IMR-90 (cell line): ENCODE measurements around the gene DYSF. TPM values are rescaled to one million over a fixed set of nuclear protein-coding genes. Genes with fewer than 3 reads are reported as not detected.

ENCODE experiments used
- ATAC-seq: fragments of 200-7000 bp; cut with Tn5 transposase; 2 replicates; pipeline ENCODE4 v1.9.1; 2020; ENCODE audit warnings: low read depth, mild to moderate bottlenecking, moderate library complexity
- BruUV-seq: library from RNA; stranded (reverse); fragments of 400-500 nt; replicated peaks from 2 replicates; lab custom pipeline; 2021; lab: Mats Ljungman, UMichigan
- CTCF ChIA-PET: fragments of 300-600 bp; formaldehyde crosslinking; extraction: SDS; loops from one replicate; lab custom pipeline; 2021; ENCODE audit warnings: antibody characterized with exemption; lab: Yijun Ruan, JAX
- POLR2A ChIA-PET: fragments of 300-600 bp; sonication (Branson Sonifier 250); formaldehyde crosslinking; loops from one replicate; lab custom pipeline; 2022; ENCODE audit warnings: antibody characterized with exemption; ENCODE audit not compliant: unreplicated experiment; lab: Charles Lee
- DNase-seq: peaks from one replicate; pipeline ENCODE4 v3.0.0; 2013
- H2AFZ ChIP-seq: replicated peaks from 2 replicates; pipeline ENCODE3; 2013; ENCODE audit warnings: low read length, mild to moderate bottlenecking; ENCODE audit not compliant: poor library complexity
- H2AK5ac ChIP-seq: 2 replicates; pipeline ENCODE4 v1.6.1; 2013; ENCODE audit warnings: low read depth, low read length, inconsistent platforms
- H2AK9ac ChIP-seq: replicated peaks from 2 replicates; pipeline ENCODE3; 2013; ENCODE audit warnings: mild to moderate bottlenecking, low read depth, low read length, moderate library complexity; ENCODE audit not compliant: poor library complexity
- H2BK120ac ChIP-seq: 2 replicates; pipeline ENCODE4 v1.6.1; 2013; ENCODE audit warnings: low read depth, low read length, inconsistent platforms
- H2BK15ac ChIP-seq: 3 replicates; pipeline ENCODE4 v1.6.1; 2013; ENCODE audit warnings: low read depth, low read length, inconsistent platforms
- H2BK20ac ChIP-seq: 2 replicates; pipeline ENCODE4 v1.6.1; 2013; ENCODE audit warnings: low read depth, mild to moderate bottlenecking, inconsistent platforms, low read length, moderate library complexity
- H2BK5ac ChIP-seq: 2 replicates; pipeline ENCODE4 v1.6.1; 2013; ENCODE audit warnings: mild to moderate bottlenecking, low read depth, low read length, inconsistent platforms; ENCODE audit not compliant: poor library complexity, severe bottlenecking
- H3K14ac ChIP-seq: replicated peaks from 2 replicates; pipeline ENCODE4 v1.6.1; 2013; ENCODE audit warnings: low read depth, low read length, inconsistent platforms
- H3K18ac ChIP-seq: 2 replicates; pipeline ENCODE4 v1.6.1; 2013; ENCODE audit warnings: low read depth, low read length, control low read depth
- H3K23ac ChIP-seq: 2 replicates; pipeline ENCODE4 v1.6.1; 2013; ENCODE audit warnings: low read depth, low read length, inconsistent platforms
- H3K27ac ChIP-seq: 2 replicates; pipeline ENCODE4 v1.5.1; 2013; ENCODE audit warnings: mild to moderate bottlenecking, control low read depth, low read length; ENCODE audit not compliant: insufficient read depth
- H3K27me3 ChIP-seq: 2 replicates; pipeline ENCODE4 v1.6.1; 2013; ENCODE audit warnings: low read length; ENCODE audit not compliant: control insufficient read depth, insufficient read depth
- H3K36me3 ChIP-seq: 2 replicates; pipeline ENCODE4 v1.6.1; 2013; ENCODE audit warnings: low read length, mixed read lengths; ENCODE audit not compliant: control insufficient read depth, insufficient read depth
- H3K4ac ChIP-seq: 2 replicates; pipeline ENCODE4 v1.6.1; 2013; ENCODE audit warnings: low read depth, low read length, inconsistent platforms
- H3K4me1 ChIP-seq: 2 replicates; pipeline ENCODE4 v1.6.1; 2013; ENCODE audit warnings: low read length, mixed read lengths; ENCODE audit not compliant: control insufficient read depth, insufficient read depth
- H3K4me2 ChIP-seq: 2 replicates; pipeline ENCODE4 v1.6.1; 2013; ENCODE audit warnings: low read depth, mild to moderate bottlenecking, control low read depth, low read length, moderate library complexity
- H3K4me3 ChIP-seq: 2 replicates; pipeline ENCODE4 v1.5.1; 2013; ENCODE audit warnings: low read depth, mild to moderate bottlenecking, control low read depth, low read length, moderate library complexity; ENCODE audit not compliant: insufficient read depth
- H3K56ac ChIP-seq: 2 replicates; pipeline ENCODE4 v1.6.1; 2013; ENCODE audit warnings: low read length, inconsistent platforms; ENCODE audit not compliant: insufficient read depth; ENCODE audit errors: extremely low read depth
- H3K79me1 ChIP-seq, 2 experiments: 2 replicates each; pipeline ENCODE4 v1.6.1; 2013; ENCODE audit warnings: low read length in 2 of 2, inconsistent platforms in 1 of 2, low read depth in 1 of 2
- H3K9ac ChIP-seq: 2 replicates; pipeline ENCODE4 v1.6.1; 2013; ENCODE audit warnings: low read depth, low read length, control low read depth
- H3K9me1 ChIP-seq: 2 replicates; pipeline ENCODE4 v1.6.1; 2013; ENCODE audit warnings: low read length, inconsistent platforms; ENCODE audit not compliant: insufficient read depth
- H3K9me3 ChIP-seq: 2 replicates; pipeline ENCODE4 v1.6.1; 2013; ENCODE audit warnings: low read length; ENCODE audit not compliant: control insufficient read depth, insufficient read depth
- H4K20me1 ChIP-seq: 2 replicates; pipeline ENCODE4 v1.6.1; 2013; ENCODE audit warnings: low read length, inconsistent platforms; ENCODE audit not compliant: insufficient read depth
- H4K5ac ChIP-seq: 2 replicates; pipeline ENCODE4 v1.6.1; 2013; ENCODE audit warnings: mild to moderate bottlenecking, low read depth, low read length, control low read depth
- H4K8ac ChIP-seq, 2 experiments: 2 replicates each; pipeline ENCODE4 v1.6.1; 2013; ENCODE audit warnings: low read depth in 2 of 2, low read length in 2 of 2, control low read depth in 1 of 2, inconsistent platforms in 1 of 2
- H4K91ac ChIP-seq: 2 replicates; pipeline ENCODE4 v1.6.1; 2013; ENCODE audit warnings: low read depth, low read length, inconsistent platforms; ENCODE audit not compliant: insufficient read depth
- CEBPB ChIP-seq: IDR thresholded peaks from 2 replicates; pipeline ENCODE4 v1.6.1; 2012; ENCODE audit warnings: low read depth, low read length, improper control_type of control experiment
- CHD1 ChIP-seq: IDR thresholded peaks from 2 replicates; pipeline ENCODE4 v1.6.1; 2012; ENCODE audit warnings: low read depth, low read length, improper control_type of control experiment
- ELK1 ChIP-seq: fragments of 150-350 bp; IDR thresholded peaks from 2 replicates; pipeline ENCODE4 v1.6.1; 2016; ENCODE audit warnings: low read depth, mild to moderate bottlenecking, low read length, moderate library complexity, borderline replicate concordance
- NFE2L2 ChIP-seq: fragments of 150-350 bp; IDR thresholded peaks from 2 replicates; pipeline ENCODE4 v1.6.1; 2016; ENCODE audit warnings: low read depth, mild to moderate bottlenecking, low read length
- WGBS, 2 experiments: methylation state at CpG; one replicate each; pipeline versions ENCODE4 v1.1.5 to v1.1.7; 2013; ENCODE audit warnings: missing lambda C conversion rate in 2 of 2; ENCODE audit not compliant: insufficient read length in 1 of 2; ENCODE audit errors: extremely low coverage in 2 of 2; 5-methylcytosine and 5-hydroxymethylcytosine counted together
- dilution Hi-C: fragments of 300-500 bp; cut with HindIII; formaldehyde crosslinking; loops from one replicate; pipeline ENCODE4 v1.14.3; 2018; ENCODE audit warnings: low sequenced_read_pairs; ENCODE audit not compliant: unreplicated experiment
- in situ Hi-C: fragments of 300-500 bp; cut with MboI; formaldehyde crosslinking; loops from 3 replicates; pipeline ENCODE4 v1.14.3; 2019; ENCODE audit warnings: low sequenced_read_pairs, inconsistent platforms, mixed read lengths
- intact Hi-C: fragments of 100-400 bp; cut with micrococcal nuclease; formaldehyde crosslinking; loops from 2 replicates; pipeline ENCODE4 v1.10.0; 2022
- polyA plus RNA-seq, 3 experiments: library from polyadenylated mRNA; depleted of rRNA; stranded (reverse); fragments of >200 nt; gene quantifications; 2 replicates each; pipeline ENCODE4 v1.2.3, GENCODE V29; 2012; ENCODE audit warnings: low replicate concordance in 1 of 3
- total RNA-seq: library from RNA; depleted of rRNA; stranded (reverse); fragments of >200 nt; gene quantifications from 2 replicates; pipeline ENCODE4 v1.2.3, GENCODE V29; 2012

DYSF gene
- total and polyA plus RNA-seq, 2 of the 4 experiments (the other 2 are of a cell fraction) = 0.09 to 0.18 TPM

GRCh38 chr2:71559828-71560637 is 106.7 kb downstream of the DYSF start:
- no peaks in the 10 kb centered on the region for H4K20me1 ChIP-seq
- no peaks in the 10 kb centered on the region for H3K9me3 ChIP-seq
- in situ Hi-C loops = no loop called here
- H3K9me1 ChIP-seq = no peaks in the 10 kb centered on the region
- TF ChIP-seq CEBPB (no peak), ELK1 (no peak), NFE2L2 (no peak), CHD1 (no peak)
- no peak for DNase-seq
- ChIA-PET CTCF (interaction anchor here (0.9 kb wide), 1 partner anchor 8 kb away, joined by 3 read pairs; no protein-coding TSS in a partner anchor), POLR2A (interaction anchor here (0.6 kb wide), 1 partner anchor 12 kb away, joined by 5 read pairs; no protein-coding TSS in a partner anchor)
- no peak overlapping the region for H3K27ac ChIP-seq
- WGBS, 2 experiments = 77% methylated on average over 5 of the region's 31 CpGs; no CpG with 5 or more reads in 1 of the 2 experiments
- H3K36me3 ChIP-seq = no peaks in the 10 kb centered on the region
- no peak overlapping the region for H4K5ac ChIP-seq
- no peak overlapping the region for H2AK9ac ChIP-seq
- no peak overlapping the region for H3K9ac ChIP-seq
- H3K4ac ChIP-seq = no peak overlapping the region
- H3K4me2 ChIP-seq = no peak overlapping the region
- no peak overlapping the region for H3K14ac ChIP-seq
- H3K23ac ChIP-seq = no peak overlapping the region
- dilution Hi-C loops = no loop called here
- H4K8ac ChIP-seq = no peak overlapping the region
- no peak overlapping the region for H2AFZ ChIP-seq
- no peak overlapping the region for H2BK15ac ChIP-seq
- H3K4me1 ChIP-seq = no peaks in the 10 kb centered on the region
- no peak for ATAC-seq
- H3K27me3 ChIP-seq = peaks cover 53% of the 10 kb centered on the region
- no peak overlapping the region for H2BK20ac ChIP-seq
- no TSS peak for BruUV-seq
- no peak overlapping the region for H3K18ac ChIP-seq
- no peak overlapping the region for H2BK5ac ChIP-seq
- H3K79me1 ChIP-seq = no peaks in the 10 kb centered on the region
- no peak overlapping the region for H4K91ac ChIP-seq
- no peak overlapping the region for H2AK5ac ChIP-seq
- intact Hi-C loops = no loop called here
- no peak overlapping the region for H3K56ac ChIP-seq
- H2BK120ac ChIP-seq = no peak overlapping the region
- no peak overlapping the region for H3K4me3 ChIP-seq
